Fibroblast of gingiva (primary cell): ENCODE data around the gene NDUFV3.
"Not testable (repeated sequence)": the region's sequence is repeated elsewhere in the genome, so short reads cannot be mapped to it uniquely, and the experiment has no call there.

Experiments
- DNase-seq: peaks from one replicate; pipeline ENCODE4 v3.0.0-alpha.2; 2011; ENCODE audit warnings: low read depth

NDUFV3 gene

GRCh38 chr21:42900446-42900845 lies 7.3 kb downstream of the NDUFV3 start:
- no peak for DNase-seq

GRCh38 chr21:42903817-42904216 lies 10.7 kb downstream of the NDUFV3 start:
- no peak for DNase-seq

- peak; percentile 47 for DNase-seq
Observed at GRCh38 chr21:42905195-42905594, 12.1 kb downstream of the NDUFV3 start.

GRCh38 chr21:42906233-42906632 lies 13.1 kb downstream of the NDUFV3 start:
- DNase-seq = no peak

GRCh38 chr21:42908484-42908883 lies 15.4 kb downstream of the NDUFV3 start:
- DNase-seq = not testable (repeated sequence)

GRCh38 chr21:42911920-42912319 lies 18.8 kb downstream of the NDUFV3 start:
- not testable (repeated sequence) for DNase-seq

GRCh38 chr21:42913476-42913875 lies 20.4 kb downstream of the NDUFV3 start:
- peak; percentile 67 for DNase-seq

- DNase-seq = no peak
Observed at GRCh38 chr21:42918291-42918690, 25.2 kb downstream of the NDUFV3 start.

- no peak for DNase-seq
Observed at GRCh38 chr21:42921927-42922326, 28.8 kb downstream of the NDUFV3 start.

GRCh38 chr21:42922918-42923317 lies 29.8 kb downstream of the NDUFV3 start:
- no peak for DNase-seq

- DNase-seq = peak; percentile 75
Observed at GRCh38 chr21:42923553-42924432, 30.7 kb downstream of the NDUFV3 start.

- DNase-seq = no peak
Observed at GRCh38 chr21:42924433-42924751, 31.3 kb downstream of the NDUFV3 start.

GRCh38 chr21:42925114-42925926 lies 32.2 kb downstream of the NDUFV3 start, which contains the start of gene ERVH48-1:
TSS of gene ERVH48-1 (minus strand) at chr21:42925630. CDS start at chr21:42919006, 6,624 bp downstream.
- DNase-seq = no peak

GRCh38 chr21:42927474-42928200 lies 34.5 kb downstream of the NDUFV3 start:
- DNase-seq = not testable (repeated sequence)

GRCh38 chr21:42929969-42930368 lies 36.9 kb downstream of the NDUFV3 start:
- no peak for DNase-seq

- no peak for DNase-seq
Observed at GRCh38 chr21:42931560-42932235, 38.6 kb downstream of the NDUFV3 start.

- not testable (repeated sequence) for DNase-seq
Observed at GRCh38 chr21:42932378-42933136, 39.4 kb downstream of the NDUFV3 start.

- DNase-seq = not testable (repeated sequence)
Observed at GRCh38 chr21:42933137-42933970, 40.2 kb downstream of the NDUFV3 start.

- DNase-seq = not testable (repeated sequence)
Observed at GRCh38 chr21:42933973-42934372, 40.9 kb downstream of the NDUFV3 start.

GRCh38 chr21:42936360-42936759 lies 43.3 kb downstream of the NDUFV3 start:
- DNase-seq = not testable (repeated sequence)
